ENCODE measurements around the gene TMEM125.

TMEM125 gene

DNA sequence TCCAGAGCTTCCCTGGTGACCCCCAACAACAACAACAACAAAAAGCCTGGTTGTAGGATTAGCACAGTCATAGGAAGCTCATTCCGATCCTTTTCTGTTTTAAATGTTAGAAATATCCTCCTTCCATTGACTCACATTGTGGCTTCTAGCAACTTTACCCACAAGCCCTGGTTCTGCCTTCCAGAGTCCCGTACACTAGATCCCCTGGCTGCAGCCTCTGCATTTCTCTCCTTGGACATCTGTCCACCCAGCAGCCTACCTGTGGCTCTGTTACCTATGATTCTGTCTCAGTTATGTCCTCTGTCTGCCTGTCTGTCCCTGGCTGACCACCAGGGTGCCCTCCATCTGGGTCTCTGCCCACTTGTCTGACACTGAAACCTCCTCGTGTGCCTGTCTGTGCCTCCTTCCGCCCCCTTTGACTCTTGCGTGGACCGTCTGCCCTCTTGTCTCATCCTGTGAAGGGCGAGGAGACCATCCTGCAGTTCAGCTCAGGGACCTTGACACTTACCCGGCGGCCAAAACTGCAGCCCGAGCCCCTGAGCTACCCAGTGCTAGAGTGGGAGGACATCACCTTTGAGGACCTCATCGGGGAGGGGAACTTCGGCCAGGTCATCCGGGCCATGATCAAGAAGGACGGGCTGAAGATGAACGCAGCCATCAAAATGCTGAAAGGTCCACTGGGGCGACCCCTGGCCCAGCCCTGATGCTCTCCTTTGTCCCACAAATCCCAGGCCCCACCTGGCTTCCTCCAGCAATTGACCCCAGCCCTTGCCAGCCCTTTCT is 47.1 kb downstream of the TMEM125 start:
- no peaks in the 10 kb centered on the region for H3K27me3 ChIP-seq (ENCODE audit: insufficient read depth, low read length)
- 93% methylated on average over 16 of the region's 16 CpGs for WGBS
- no peaks in the 10 kb centered on the region for H3K9me3 ChIP-seq (ENCODE audit: insufficient read depth, low read depth, low read length)
- H3K36me3 ChIP-seq (ENCODE audit: insufficient read depth, low read length) = no peaks in the 10 kb centered on the region
- no peak overlapping the region for H3K27ac ChIP-seq (ENCODE audit: low read depth, low read length)
- no peaks in the 10 kb centered on the region for H3K4me1 ChIP-seq (ENCODE audit: insufficient read depth, low read length)
- no peak overlapping the region for H3K9ac ChIP-seq (ENCODE audit: low read depth, low read length)
- no peak overlapping the region for H3K4me3 ChIP-seq (ENCODE audit: low read length)

DNA sequence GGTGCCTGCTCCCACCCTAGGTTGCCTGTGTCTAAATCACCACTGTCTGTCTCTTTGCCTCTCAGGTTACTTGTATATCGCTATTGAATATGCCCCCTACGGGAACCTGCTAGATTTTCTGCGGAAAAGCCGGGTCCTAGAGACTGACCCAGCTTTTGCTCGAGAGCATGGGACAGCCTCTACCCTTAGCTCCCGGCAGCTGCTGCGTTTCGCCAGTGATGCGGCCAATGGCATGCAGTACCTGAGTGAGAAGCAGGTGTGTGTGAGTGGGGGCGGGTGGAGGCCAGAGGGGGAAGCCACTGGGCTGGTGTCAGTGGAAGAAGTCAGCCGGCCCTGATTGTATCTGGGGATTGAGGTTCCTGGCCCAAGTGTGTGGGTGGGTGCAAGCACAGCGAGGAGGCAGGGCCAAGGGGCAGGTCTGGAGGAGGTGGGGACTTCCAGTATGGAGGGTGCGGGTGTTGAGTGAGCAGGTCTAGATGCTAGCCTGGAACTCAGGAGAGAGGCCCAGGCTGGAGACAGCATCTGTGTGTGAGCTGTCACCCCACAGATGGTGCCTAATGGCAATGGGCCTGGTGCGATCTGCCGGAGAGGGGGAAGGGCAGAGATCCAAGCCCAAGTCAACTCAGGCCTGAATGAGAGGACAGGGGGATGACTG is 48.2 kb downstream of the TMEM125 start:
- Histone ChIP-seq H3K4me3 (ENCODE audit: low read length) (no peak overlapping the region), H3K9ac (ENCODE audit: low read depth, low read length) (no peak overlapping the region), H3K36me3 (ENCODE audit: insufficient read depth, low read length) (no peaks in the 10 kb centered on the region), H3K27me3 (ENCODE audit: insufficient read depth, low read length) (no peaks in the 10 kb centered on the region), H3K9me3 (ENCODE audit: insufficient read depth, low read depth, low read length) (no peaks in the 10 kb centered on the region), H3K4me1 (ENCODE audit: insufficient read depth, low read length) (no peaks in the 10 kb centered on the region), H3K27ac (ENCODE audit: low read depth, low read length) (no peak overlapping the region)
- 91% methylated on average over 15 of the region's 15 CpGs for WGBS

DNA sequence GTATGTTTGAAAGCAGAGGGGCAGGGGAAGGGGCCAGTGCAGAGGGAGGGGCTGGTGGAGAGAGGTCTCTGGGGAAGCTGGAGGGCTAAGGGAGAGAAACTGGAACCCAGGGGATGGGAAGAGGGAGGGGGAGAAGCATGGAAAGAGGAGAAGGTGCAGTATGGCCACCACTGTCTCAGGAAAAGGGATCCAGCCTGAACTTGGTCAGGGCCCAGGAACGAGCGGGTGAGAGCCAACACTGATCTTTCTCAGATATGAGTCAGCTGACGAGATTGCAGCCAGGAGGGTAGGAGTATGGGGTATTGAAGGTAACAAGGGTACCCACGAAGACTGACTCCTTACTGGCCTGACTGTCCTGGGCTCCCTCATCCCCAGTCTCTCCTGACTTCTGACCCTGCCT is 49.0 kb downstream of the TMEM125 start:
- H3K4me3 ChIP-seq (ENCODE audit: low read length) = no peak overlapping the region
- no peaks in the 10 kb centered on the region for H3K27me3 ChIP-seq (ENCODE audit: insufficient read depth, low read length)
- H3K9ac ChIP-seq (ENCODE audit: low read depth, low read length) = no peak overlapping the region
- H3K36me3 ChIP-seq (ENCODE audit: insufficient read depth, low read length) = no peaks in the 10 kb centered on the region
- no peaks in the 10 kb centered on the region for H3K9me3 ChIP-seq (ENCODE audit: insufficient read depth, low read depth, low read length)
- 89% methylated on average over 4 of the region's 4 CpGs for WGBS
- no peaks in the 10 kb centered on the region for H3K4me1 ChIP-seq (ENCODE audit: insufficient read depth, low read length)
- H3K27ac ChIP-seq (ENCODE audit: low read depth, low read length) = no peak overlapping the region

DNA sequence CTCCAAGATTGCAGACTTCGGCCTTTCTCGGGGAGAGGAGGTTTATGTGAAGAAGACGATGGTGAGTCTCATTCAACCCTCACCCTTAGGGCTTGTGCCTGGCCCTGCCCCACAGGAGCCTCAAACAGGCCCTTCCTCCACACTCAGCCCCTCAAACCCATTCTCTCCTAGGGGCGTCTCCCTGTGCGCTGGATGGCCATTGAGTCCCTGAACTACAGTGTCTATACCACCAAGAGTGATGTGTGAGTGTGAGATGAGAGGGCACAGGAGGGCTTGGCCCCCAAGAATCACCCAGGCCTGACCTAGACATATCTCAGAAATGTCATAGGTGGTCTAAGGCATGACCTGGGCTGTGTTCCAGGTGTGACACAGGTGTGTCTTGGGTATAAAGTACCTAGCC is 49.5 kb downstream of the TMEM125 start:
- Histone ChIP-seq H3K9me3 (ENCODE audit: insufficient read depth, low read depth, low read length) (no peaks in the 10 kb centered on the region), H3K27me3 (ENCODE audit: insufficient read depth, low read length) (no peaks in the 10 kb centered on the region), H3K27ac (ENCODE audit: low read depth, low read length) (no peak overlapping the region), H3K36me3 (ENCODE audit: insufficient read depth, low read length) (no peaks in the 10 kb centered on the region), H3K4me3 (ENCODE audit: low read length) (no peak overlapping the region), H3K9ac (ENCODE audit: low read depth, low read length) (no peak overlapping the region), H3K4me1 (ENCODE audit: insufficient read depth, low read length) (peaks cover under 1% of the 10 kb centered on the region; the same call in 1 of the 2 replicates)
- WGBS = 100% methylated on average over 3 of the region's 5 CpGs

DNA sequence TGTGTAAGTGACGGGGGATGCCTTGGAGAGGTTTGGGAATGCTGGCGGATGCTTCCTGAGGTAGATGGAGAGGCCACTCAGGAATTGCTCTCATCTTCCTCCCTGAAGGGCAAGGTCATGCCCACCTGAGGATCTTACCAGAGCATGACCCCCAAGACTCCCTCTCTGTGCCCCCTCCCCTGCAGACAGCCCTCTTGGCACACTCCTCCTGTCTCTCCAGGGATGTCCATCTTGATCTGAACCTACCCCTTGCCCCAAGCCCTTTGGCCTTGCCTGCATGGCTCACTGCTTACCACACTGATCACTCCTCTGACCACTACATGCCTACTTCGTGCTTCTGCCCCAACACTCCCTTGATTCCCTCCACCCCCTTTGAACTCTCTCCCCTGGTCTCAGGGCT is 50.0 kb downstream of the TMEM125 start:
- H3K27ac ChIP-seq (ENCODE audit: low read depth, low read length) = no peak overlapping the region
- no peaks in the 10 kb centered on the region for H3K36me3 ChIP-seq (ENCODE audit: insufficient read depth, low read length)
- H3K9me3 ChIP-seq (ENCODE audit: insufficient read depth, low read depth, low read length) = no peaks in the 10 kb centered on the region
- 92% methylated on average over 3 of the region's 3 CpGs for whole genome bisulfite sequencing
- no peak overlapping the region for H3K4me3 ChIP-seq (ENCODE audit: low read length)
- H3K9ac ChIP-seq (ENCODE audit: low read depth, low read length) = no peak overlapping the region
- H3K4me1 ChIP-seq (ENCODE audit: insufficient read depth, low read length) = peaks cover 5% of the 10 kb centered on the region; the same call in 1 of the 2 replicates
- no peaks in the 10 kb centered on the region for H3K27me3 ChIP-seq (ENCODE audit: insufficient read depth, low read length)

DNA sequence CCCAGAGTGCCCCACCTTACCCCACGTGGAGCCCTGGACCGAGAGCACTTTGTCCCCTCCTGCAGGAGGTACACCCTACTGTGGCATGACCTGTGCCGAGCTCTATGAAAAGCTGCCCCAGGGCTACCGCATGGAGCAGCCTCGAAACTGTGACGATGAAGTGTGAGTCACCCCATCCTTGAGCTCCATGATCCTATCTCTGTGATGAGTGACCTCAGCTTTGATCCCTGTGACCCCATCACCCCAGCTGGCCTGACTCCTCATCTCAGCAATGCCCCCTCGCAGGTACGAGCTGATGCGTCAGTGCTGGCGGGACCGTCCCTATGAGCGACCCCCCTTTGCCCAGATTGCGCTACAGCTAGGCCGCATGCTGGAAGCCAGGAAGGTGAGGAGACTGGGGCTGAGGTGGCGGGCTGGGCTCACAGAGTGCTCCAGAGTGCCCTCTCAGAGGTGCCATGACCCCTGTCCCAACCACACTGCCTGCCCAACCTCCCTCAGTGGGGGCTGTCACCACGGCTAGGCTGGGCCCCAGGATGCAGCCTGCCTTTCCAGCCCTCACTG is 51.6 kb downstream of the TMEM125 start:
- Histone ChIP-seq H3K4me1 (ENCODE audit: insufficient read depth, low read length) (peaks cover 8% of the 10 kb centered on the region; the same call in 1 of the 2 replicates), H3K4me3 (ENCODE audit: low read length) (no peak overlapping the region)
- 91% methylated on average over 16 of the region's 16 CpGs for WGBS

DNA sequence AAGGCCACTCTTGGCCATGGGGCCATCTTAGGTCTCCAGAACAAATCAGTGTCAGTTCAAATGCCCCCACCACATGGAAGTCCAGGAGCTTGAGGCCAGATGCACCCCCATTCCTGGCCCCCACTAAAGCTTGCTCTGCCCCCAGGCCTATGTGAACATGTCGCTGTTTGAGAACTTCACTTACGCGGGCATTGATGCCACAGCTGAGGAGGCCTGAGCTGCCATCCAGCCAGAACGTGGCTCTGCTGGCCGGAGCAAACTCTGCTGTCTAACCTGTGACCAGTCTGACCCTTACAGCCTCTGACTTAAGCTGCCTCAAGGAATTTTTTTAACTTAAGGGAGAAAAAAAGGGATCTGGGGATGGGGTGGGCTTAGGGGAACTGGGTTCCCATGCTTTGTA is 52.7 kb downstream of the TMEM125 start:
- Histone ChIP-seq H3K27ac (ENCODE audit: low read depth, low read length) (no peak overlapping the region), H3K4me1 (ENCODE audit: insufficient read depth, low read length) (peaks cover 8% of the 10 kb centered on the region; the same call in 1 of the 2 replicates), H3K27me3 (ENCODE audit: insufficient read depth, low read length) (no peaks in the 10 kb centered on the region), H3K9ac (ENCODE audit: low read depth, low read length) (no peak overlapping the region), H3K9me3 (ENCODE audit: insufficient read depth, low read depth, low read length) (peaks cover 17% of the 10 kb centered on the region; the same call in 1 of the 2 replicates), H3K4me3 (ENCODE audit: low read length) (no peak overlapping the region), H3K36me3 (ENCODE audit: insufficient read depth, low read length) (no peaks in the 10 kb centered on the region)
- WGBS = 96% methylated on average over 5 of the region's 5 CpGs

More for the DNA sequence above, 51.6 kb downstream of the TMEM125 start:
- Histone ChIP-seq H3K36me3 (ENCODE audit: insufficient read depth, low read length) (no peaks in the 10 kb centered on the region), H3K27me3 (ENCODE audit: insufficient read depth, low read length) (no peaks in the 10 kb centered on the region), H3K9me3 (ENCODE audit: insufficient read depth, low read depth, low read length) (peaks cover 12% of the 10 kb centered on the region; the same call in 1 of the 2 replicates), H3K9ac (ENCODE audit: low read depth, low read length) (no peak overlapping the region), H3K27ac (ENCODE audit: low read depth, low read length) (no peak overlapping the region)

Data from HUES64 (cell line).